Measurements from ENCODE around the gene RHOJ. TPM values are rescaled to one million over a fixed set of nuclear protein-coding genes. Genes with fewer than 3 reads are reported as not detected.

RHOJ gene
- total and polyA plus RNA-seq, 2 of the 13 experiments (the other 11 are each of a cell fraction or from before 2014, with no cell fraction given), result 0.22 to 1.3 TPM

- TF ChIP-seq SETDB1 (CRISPR knock-in tag; IDR thresholded peaks at IDR 0.05; ENCODE audit: borderline replicate concordance) (no peak), ATF7 (IDR thresholded peaks at IDR 0.05) (peak; percentile 44), ATF7 (CRISPR knock-in tag; IDR thresholded peaks at IDR 0.05) (no peak), ZBTB20 (CRISPR knock-in tag; IDR thresholded peaks at IDR 0.05; ENCODE audit: borderline replicate concordance, low read depth) (no peak), HOXA3 (CRISPR knock-in tag; IDR thresholded peaks at IDR 0.05) (peak; percentile 69), YEATS2 (CRISPR knock-in tag; IDR thresholded peaks at IDR 0.05; ENCODE audit: borderline replicate concordance) (peak; percentile 43; the same call in 1 of the 2 replicates), ZNF704 (CRISPR knock-in tag; IDR thresholded peaks at IDR 0.05; ENCODE audit: borderline replicate concordance) (no peak), CBX5 (CRISPR knock-in tag; IDR thresholded peaks at IDR 0.05; ENCODE audit: borderline replicate concordance) (peak; percentile 73; the same call in 1 of the 2 replicates), ZNF276 (CRISPR knock-in tag; IDR thresholded peaks at IDR 0.05; ENCODE audit: low read depth) (no peak), ZFP91 (CRISPR knock-in tag; IDR thresholded peaks at IDR 0.05; ENCODE audit: borderline replicate concordance) (no peak), PRDM10 (CRISPR knock-in tag; IDR thresholded peaks at IDR 0.05; ENCODE audit: low read depth) (peak; percentile 20; the same call in 1 of the 2 replicates), TEAD2 (CRISPR knock-in tag; IDR thresholded peaks at IDR 0.05) (no peak), RCOR2 (CRISPR knock-in tag; IDR thresholded peaks at IDR 0.05) (0 out of 2 replicates have a peak, but pooled peaks have one; percentile 19), GTF2F1 (IDR thresholded peaks at IDR 0.05; ENCODE audit: low read length) (no peak), ZNF253 (CRISPR knock-in tag; IDR thresholded peaks at IDR 0.05; ENCODE audit: borderline replicate concordance) (no peak), THAP9 (CRISPR knock-in tag; IDR thresholded peaks at IDR 0.05; ENCODE audit: borderline replicate concordance) (no peak), SMAD3 (CRISPR knock-in tag; IDR thresholded peaks at IDR 0.05) (0 out of 2 replicates have a peak, but pooled peaks have one; percentile 43)
Observed at GRCh38 chr14:63203618-63204406, 431 bp upstream of the RHOJ start (continued).
